Bronchial epithelial cell (primary cell): ENCODE data around the gene CCDC85C. TPM values are rescaled to one million over a fixed set of nuclear protein-coding genes. Genes with fewer than 3 reads are reported as not detected.

Experiments used
- DNase-seq: peaks from one replicate; pipeline ENCODE4 v3.0.0-alpha.2; 2010; ENCODE audit warnings: low read depth
- FAIRE-seq: peaks from 2 replicates; lab custom pipeline; 2011; peaks lifted over from hg19 to GRCh38; lab: Jason Lieb, UNC
- H3K27me3 ChIP-seq: 2 replicates; pipeline ENCODE4 v1.5.1; 2011; ENCODE audit warnings: low read length; ENCODE audit not compliant: control insufficient read depth, insufficient read depth
- H3K36me3 ChIP-seq: 2 replicates; pipeline ENCODE4 v1.5.1; 2011; ENCODE audit warnings: low read length; ENCODE audit not compliant: control insufficient read depth, insufficient read depth
- H3K4me3 ChIP-seq: 2 replicates; pipeline ENCODE4 v1.5.1; 2011; ENCODE audit warnings: mild to moderate bottlenecking, low read depth, low read length, control low read depth
- total RNA-seq: library from RNA; depleted of rRNA; stranded (reverse); fragments of >200 nt; gene quantifications from 2 replicates; pipeline ENCODE4 v1.2.1, GENCODE V29; 2014
- TF ChIP-seq, protein P1 (sequence below): IDR thresholded peaks from 2 replicates; pipeline ENCODE4 v1.5.1; 2011; ENCODE audit warnings: mild to moderate bottlenecking, moderate library complexity, low read length, control low read depth, inconsistent platforms; ENCODE audit not compliant: insufficient read depth, severe bottlenecking

CCDC85C gene
- total RNA-seq, 1 donor from 2014 or later = 26.6 TPM

- H3K27me3 ChIP-seq = no peaks in the 10 kb centered on the region
- TF ChIP-seq, protein P1, sequence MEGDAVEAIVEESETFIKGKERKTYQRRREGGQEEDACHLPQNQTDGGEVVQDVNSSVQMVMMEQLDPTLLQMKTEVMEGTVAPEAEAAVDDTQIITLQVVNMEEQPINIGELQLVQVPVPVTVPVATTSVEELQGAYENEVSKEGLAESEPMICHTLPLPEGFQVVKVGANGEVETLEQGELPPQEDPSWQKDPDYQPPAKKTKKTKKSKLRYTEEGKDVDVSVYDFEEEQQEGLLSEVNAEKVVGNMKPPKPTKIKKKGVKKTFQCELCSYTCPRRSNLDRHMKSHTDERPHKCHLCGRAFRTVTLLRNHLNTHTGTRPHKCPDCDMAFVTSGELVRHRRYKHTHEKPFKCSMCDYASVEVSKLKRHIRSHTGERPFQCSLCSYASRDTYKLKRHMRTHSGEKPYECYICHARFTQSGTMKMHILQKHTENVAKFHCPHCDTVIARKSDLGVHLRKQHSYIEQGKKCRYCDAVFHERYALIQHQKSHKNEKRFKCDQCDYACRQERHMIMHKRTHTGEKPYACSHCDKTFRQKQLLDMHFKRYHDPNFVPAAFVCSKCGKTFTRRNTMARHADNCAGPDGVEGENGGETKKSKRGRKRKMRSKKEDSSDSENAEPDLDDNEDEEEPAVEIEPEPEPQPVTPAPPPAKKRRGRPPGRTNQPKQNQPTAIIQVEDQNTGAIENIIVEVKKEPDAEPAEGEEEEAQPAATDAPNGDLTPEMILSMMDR = no peak
- no peaks in the 10 kb centered on the region for H3K36me3 ChIP-seq
- DNase-seq = no peak
- H3K4me3 ChIP-seq = no peak overlapping the region
- FAIRE-seq = no peak
Observed at GRCh38 chr14:99573000-99573330, 31.0 kb downstream of the CCDC85C start.

DNA sequence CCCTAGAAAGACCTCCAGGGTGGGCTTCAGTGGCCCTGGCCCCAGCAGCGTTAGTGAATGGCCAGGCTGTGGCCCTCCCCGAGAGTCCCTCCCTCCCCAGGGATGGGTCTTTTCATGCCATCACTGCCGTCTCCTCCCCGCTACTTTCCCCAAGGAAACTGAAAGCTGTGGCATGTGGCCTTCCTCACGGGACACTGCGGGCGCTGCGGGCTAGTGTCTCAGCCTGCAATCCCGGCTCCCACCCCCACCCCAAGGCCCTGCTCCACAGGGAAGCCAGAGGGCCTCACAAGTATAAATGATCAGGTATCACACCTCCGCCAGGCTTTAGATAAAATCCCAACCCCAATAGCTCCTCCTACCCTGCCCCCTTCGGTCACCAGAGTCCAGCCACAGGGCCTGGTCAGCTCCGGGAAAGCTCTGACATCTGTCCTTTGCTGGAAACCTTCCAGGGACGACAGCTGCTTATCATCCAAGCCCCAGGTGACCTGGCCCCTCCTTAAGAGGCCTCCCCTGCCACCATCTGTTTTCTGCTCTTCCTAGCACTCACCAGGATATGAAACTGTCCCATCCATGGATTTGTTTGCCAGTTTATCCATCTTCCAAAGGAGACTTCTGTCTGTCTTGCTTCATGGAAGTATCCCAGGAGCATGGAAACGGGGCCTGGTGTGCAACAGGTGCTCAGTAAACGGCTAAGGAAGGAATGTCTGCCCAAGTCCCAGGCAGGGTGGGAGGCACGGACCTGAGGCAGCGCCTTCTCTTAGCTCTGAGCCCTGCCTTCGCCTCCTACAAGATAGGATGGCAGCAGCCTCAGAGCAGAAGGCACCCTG is 31.6 kb downstream of the CCDC85C start:
- FAIRE-seq = no peak
- no peak overlapping the region for H3K4me3 ChIP-seq
- TF ChIP-seq, protein P1 = no peak

GRCh38 chr14:99571303-99571986 is 32.6 kb downstream of the CCDC85C start:
- Histone ChIP-seq H3K4me3 (no peak overlapping the region), H3K27me3 (no peaks in the 10 kb centered on the region), H3K36me3 (no peaks in the 10 kb centered on the region)
- FAIRE-seq (no peak), DNase-seq (no peak)
- TF ChIP-seq, protein P1 = no peak

More for the DNA sequence above, 31.6 kb downstream of the CCDC85C start:
- Histone ChIP-seq H3K27me3 (no peaks in the 10 kb centered on the region), H3K36me3 (no peaks in the 10 kb centered on the region)
- no peak for DNase-seq

DNA sequence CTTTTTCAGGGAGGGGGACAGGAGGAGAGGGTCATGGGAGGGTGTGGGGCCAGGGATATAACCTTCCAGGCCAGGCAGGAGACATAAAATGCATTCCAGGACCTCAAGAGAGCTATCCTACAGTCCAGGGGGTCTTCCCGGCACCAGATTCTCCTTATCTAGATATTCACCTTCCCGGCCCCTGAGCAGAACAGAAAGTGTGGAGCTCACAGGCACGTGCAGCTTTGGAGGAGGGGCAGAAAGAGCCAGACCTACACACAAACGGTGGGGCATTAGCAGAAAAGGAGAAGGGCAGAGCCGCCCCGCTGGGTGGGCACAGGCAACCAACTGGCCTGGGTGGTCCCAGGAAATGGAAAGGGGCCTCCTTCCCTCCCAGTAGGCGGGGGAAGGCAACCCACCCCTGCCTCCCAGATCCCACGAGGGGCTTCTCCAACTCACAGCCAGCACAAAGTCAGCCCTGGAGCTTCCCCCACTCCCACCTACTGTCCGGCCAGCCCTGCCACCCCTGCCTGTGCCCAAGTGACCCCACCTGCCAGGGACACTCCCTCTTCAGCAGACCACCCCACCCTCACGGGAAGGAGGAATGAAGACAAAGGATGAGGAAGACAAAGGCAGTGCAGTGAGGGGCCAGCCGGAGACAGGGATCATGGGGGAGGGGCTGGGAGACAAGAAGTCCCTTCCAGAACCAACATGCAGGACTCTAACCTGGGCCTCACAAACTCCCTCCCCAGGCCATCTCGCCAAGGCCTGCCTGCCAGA is 33.3 kb downstream of the CCDC85C start:
- no peak overlapping the region for H3K4me3 ChIP-seq
- no peak for FAIRE-seq

DNA sequence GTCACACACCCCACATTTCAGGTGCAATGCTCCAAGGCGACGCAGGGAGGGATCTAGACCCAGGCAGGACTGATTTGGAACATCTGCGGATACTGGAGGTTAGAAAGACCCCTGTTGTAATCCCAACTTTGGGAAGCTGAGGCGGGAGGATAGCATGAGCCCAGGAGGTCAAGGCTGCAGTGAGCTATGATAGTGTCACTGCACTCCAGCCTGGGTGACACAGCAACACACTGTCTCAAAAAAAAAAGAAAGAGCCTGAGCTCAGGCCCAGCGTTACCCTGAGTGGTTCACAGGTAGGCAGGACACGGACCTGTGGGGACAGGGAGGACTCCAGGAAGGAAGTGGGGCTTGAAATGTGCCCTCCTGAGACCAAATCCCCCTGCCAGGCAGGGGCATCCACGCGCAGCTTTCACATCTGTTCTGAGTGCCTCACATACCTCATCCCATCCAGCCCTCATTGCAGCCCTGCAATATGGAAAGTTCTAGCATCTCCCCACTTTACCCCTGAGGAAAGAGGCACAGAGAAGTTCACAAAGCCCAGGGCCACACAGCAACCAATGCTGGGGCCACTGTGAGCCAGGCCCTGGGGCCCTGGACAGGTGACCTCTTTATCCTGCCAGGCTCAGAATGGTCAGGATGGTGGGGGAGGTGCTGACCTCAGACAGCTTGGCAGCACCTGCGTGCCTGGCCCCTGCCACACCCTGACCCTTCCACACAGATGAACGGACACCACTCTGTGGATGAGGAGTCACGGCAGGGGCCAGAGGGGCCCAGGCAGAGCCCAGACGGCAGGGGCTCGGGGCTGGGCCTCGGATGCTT is 34.1 kb downstream of the CCDC85C start:
- FAIRE-seq (peak; percentile 85), DNase-seq (no peak)
- Histone ChIP-seq H3K4me3 (no peak overlapping the region), H3K27me3 (no peaks in the 10 kb centered on the region), H3K36me3 (no peaks in the 10 kb centered on the region)
- TF ChIP-seq, protein P1 = no peak

More for the DNA sequence above, 33.3 kb downstream of the CCDC85C start:
- TF ChIP-seq, protein P1 = no peak
- Histone ChIP-seq H3K36me3 (no peaks in the 10 kb centered on the region), H3K27me3 (no peaks in the 10 kb centered on the region)
- DNase-seq = no peak
